GM18511 (cell line): ENCODE results near the gene NEMF.
"Not testable (repeated sequence)": the region's sequence is repeated elsewhere in the genome, so short reads cannot be mapped to it uniquely, and the experiment has no call there.

ENCODE experiments used
- ATAC-seq: cut with Tn5 transposase; IDR thresholded peaks from one replicate; pipeline ENCODE4 v1.9.1; 2021; ENCODE audit warnings: mild to moderate bottlenecking, moderate library complexity; ENCODE audit not compliant: unreplicated experiment

NEMF gene

GRCh38 chr14:49766839-49767238 is 85.7 kb downstream of the NEMF start:
- ATAC-seq, result no peak

GRCh38 chr14:49761839-49762551 is 90.6 kb downstream of the NEMF start:
- ATAC-seq, result no peak

DNA sequence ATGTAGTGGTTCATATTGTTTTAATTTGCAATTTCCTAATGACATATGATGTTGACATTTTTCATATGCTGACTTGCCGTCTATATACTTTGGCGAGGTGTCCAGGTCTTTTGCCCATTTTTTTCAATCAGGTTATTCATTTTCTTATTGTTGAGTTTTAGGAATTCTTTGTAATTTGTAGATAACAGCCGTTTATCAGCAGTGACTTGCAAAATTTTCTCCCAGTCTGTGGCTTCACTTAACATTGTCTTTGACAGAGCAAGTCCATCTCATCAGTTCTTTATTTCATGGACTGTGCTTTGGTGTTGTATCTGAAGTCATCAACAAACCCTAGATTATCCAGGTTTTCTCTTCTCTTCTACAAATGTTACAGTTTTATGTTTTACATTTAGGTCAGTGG is 97.2 kb downstream of the NEMF start:
- no peak for ATAC-seq

DNA sequence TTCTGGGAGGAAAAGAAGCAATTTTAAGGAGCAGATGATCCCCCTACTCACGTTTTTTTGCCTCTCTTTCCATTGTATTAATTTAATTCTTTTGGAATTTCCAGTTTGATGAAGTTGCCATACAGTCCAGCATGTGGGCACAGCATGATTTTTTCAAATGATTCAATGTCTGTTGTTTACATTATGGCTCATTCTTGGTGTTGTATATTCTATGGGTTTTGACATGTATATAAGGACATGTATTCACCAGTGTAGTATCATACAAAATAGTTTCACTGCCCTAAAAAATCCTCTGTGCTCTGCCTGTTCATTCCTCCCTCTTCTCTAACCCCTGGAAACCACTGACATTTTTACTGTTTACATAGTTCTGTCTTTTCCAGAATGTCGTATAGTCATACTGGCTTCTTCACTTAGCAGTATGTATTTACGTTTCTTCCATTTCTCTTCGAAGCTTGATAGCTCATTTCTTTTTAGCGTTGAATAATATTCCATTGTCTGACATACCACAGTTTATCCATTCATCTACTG is 98.0 kb downstream of the NEMF start:
- no peak for ATAC-seq

DNA sequence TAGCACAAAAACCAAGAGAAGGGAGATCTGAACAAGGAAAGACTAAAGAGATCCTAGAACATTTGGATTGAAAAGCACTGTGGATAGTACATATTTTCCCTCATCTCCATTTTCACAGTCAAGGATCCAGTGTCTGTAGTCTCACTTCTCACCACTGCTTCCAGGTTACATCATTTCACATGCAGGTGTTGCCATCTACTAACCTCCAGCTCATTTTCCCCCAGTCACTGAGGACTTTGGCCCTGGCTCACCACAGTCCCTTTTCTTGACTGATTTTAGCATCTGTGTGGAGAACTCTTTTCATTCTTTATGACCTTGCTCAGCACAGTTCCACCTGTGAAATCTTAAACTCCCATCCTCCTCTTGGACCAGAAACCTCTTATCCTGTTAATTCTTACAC is 106.1 kb downstream of the NEMF start:
- not testable (repeated sequence) for ATAC-seq

DNA sequence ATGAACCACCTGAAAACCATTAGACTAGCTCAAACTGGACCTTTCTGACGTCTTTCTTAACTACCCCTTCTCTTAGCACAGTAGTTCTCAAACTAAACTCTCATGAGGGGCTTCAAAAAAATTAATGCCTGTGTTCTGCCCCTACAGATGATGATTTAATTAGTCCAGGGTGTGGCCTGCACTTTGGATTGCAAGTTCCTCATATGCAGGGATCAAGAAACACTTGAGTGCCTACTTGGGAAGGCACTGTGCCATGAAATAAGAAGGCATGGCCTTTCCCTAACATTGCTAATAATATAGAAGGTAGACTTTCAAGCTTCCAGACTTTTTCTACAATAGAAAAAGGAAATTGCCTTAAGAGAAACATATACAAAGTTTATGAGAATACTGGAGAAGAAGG is 107.4 kb downstream of the NEMF start:
- ATAC-seq, result no peak

- ATAC-seq, result not testable (repeated sequence)
Measured at GRCh38 chr14:49735669-49736068, 116.9 kb downstream of the NEMF start.

DNA sequence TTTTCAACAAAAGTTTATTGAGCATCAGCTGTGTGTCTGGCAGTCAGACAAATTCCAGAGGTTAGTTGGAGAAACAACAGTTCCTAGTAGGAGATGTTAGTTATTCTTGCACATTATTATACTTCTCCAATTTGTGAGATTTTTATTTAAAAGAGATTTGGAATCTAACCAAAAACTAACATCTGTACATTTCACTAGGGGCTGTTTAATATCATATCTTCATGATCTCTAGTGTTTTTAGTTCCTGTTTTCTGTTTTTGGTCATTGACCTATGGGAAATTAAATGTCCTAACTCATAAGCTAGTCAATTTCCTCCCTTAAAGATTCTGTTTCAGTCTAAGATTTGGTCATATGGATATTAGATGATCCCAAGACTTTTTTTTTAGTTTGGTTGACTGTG is 118.8 kb downstream of the NEMF start:
- no peak for ATAC-seq

- ATAC-seq, result no peak
Measured at GRCh38 chr14:49732896-49733295, 119.7 kb downstream of the NEMF start.
